ENCODE data around the gene FAS.
A peak's percentile ranks its signal among the peaks of the same experiment; 100 is the strongest.
"Not testable (repeated sequence)": the region's sequence is repeated elsewhere in the genome, so short reads cannot be mapped to it uniquely, and the experiment has no call there.

The FAS gene

DNA sequence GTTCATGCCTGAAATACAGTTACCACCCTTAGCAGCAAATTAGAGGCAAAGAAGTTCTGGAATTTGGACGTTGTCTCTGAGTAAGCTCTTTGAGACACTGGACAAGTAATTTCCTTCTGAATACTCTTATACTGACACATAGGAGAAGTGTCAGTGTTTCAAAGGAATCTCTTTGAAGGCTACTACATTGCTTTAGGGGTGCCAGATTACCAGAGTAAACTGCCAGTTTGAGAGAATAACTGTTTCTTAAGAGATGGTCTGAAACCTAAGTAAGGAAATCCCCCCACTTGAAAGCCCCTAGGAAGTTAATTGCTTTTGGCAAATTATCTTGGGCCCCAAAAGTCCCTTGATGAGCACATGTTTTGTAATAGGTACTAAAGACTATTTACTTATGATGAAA lies 3.4 kb downstream of the FAS start:
- DNase-seq = no peak

DNA sequence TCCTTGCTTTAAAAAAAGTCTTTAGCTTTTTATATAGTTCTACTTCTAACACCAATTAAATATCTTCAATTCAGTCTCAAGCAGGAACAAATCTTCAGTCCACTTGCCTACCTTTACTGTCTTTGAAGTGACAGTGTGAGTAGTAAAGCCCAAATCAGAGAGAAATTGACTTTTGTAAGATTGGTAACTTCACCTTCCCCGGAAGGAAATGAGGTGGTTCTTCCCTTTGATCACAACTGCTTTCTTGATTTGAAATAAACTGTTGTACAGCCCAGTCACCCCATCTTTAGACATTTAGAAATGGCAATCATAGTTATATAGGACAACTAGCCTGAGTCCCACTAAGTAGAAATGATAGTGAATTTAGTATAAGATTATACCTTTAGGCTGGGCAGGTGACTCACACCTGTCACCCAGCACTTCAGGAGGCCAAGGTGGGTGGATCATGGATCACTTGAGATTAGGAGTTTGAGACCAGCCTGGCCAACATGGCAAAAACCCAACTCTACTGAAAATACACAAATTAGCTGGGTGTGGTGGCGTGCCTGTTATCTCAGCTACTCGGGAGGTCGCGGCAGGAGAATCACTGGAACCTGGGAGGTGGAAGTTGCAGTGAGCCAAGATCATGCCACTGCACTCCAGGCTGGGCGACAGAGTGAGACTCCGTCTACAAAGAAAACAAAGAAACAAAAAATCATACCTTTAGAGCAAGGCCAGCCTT lies 4.7 kb downstream of the FAS start:
- DNase-seq = no peak

GRCh38 chr10:88996927-88997326 lies 6.3 kb downstream of the FAS start:
- DNase-seq = no peak

DNA sequence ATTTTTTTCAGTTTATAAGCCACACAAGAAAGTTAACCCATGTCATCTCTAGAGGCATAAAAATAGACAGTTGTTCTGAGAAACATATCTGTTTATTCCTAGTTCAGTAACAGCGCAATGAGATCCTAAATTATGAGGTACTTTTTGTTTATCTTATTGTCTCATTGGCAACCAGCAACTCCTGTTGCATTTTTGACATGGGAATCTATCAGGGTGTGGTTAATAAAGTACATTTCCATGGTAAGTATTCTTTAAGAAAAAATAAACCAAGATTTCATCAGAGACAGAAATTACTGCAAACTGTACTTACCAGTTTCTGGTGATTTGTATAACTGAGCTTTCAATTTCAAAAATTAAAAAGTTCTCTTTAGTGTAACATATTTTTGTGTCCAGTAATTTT lies 9.0 kb downstream of the FAS start:
- DNase-seq = no peak

DNA sequence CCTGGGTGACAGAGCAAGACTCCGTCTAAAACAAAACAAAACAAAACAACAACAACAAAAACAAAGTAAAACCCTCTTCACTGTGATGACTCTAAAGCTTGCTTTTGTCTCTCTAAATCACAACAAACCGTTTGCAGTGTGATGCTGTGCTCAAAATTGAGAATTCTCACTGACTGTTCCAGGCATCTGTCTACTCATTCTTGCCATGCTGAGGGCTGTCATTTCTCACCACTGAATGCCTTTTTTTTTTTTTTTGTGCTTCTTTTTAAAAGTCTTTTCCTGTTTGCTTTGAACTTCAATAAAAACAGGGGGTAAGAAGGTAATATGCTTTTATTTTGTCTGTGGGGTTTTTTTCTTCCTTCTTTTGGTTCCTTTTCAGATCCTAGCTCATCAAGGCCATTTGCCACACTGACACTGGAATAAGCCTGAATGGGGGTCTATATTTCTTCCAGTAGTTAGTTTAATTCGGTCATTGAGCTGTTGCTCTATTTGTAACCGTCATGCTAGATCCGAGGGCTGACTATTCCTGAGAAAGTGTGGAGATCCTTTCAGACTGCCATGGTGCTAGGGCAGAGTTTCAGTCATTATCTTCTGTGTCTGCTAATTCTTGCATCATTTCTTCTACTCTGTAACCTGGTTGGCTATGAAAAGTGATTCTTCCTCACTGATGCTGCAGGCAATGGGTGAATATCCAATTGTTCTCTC lies 10.6 kb downstream of the FAS start:
- no peak for DNase-seq

DNA sequence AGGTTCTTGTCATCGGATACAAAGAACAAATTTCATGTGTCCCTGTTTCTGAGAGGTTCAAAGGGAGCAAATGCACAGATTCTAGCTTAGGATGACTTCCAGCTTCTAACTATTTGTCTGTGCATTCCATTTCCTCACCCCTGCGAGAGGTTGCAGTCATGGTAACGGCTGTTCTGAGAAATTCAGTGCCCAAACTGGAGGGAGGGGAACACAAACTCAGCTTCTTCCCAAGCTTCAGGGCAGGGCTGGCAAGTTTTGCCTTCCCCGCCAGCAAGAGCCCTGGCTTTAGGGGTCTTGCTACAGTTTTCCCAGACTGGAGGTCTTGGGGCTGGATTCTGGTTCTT lies 11.1 kb downstream of the FAS start:
- no peak for DNase-seq

GRCh38 chr10:89002226-89002978 lies 11.8 kb downstream of the FAS start:
- DNase-seq = no peak

GRCh38 chr10:89003344-89003743 lies 12.7 kb downstream of the FAS start:
- DNase-seq = no peak

DNA sequence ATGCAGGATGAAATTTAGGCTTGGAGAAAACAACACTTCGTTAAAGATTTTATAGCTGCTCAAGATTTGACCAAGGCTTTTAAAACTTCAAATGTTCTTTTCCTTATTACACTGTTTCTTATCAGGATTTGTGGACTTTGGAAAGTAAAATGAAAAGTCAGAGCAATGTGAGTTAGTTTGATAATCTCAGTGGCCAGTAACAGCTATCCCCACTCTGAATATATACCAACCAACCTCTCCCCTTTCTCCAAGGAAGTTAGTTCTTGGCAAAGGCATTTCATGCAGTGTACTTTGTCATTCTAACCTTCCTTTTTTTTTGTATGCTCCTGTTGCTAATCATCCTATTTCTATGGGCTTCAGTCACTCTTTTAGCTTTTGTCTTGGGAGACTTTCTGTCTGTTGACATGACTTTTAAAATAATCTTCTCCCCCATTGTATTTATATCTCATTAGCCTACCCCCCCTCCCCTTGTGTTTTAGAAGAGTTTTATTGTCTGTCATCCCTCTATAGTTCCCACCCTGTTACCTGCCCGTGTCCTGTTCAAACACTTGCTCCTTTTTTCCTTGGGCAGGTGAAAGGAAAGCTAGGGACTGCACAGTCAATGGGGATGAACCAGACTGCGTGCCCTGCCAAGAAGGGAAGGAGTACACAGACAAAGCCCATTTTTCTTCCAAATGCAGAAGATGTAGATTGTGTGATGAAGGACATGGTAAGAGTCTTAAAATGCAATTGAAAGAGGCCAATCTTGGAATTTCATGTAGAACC lies 16.7 kb downstream of the FAS start:
- DNase-seq = no peak

DNA sequence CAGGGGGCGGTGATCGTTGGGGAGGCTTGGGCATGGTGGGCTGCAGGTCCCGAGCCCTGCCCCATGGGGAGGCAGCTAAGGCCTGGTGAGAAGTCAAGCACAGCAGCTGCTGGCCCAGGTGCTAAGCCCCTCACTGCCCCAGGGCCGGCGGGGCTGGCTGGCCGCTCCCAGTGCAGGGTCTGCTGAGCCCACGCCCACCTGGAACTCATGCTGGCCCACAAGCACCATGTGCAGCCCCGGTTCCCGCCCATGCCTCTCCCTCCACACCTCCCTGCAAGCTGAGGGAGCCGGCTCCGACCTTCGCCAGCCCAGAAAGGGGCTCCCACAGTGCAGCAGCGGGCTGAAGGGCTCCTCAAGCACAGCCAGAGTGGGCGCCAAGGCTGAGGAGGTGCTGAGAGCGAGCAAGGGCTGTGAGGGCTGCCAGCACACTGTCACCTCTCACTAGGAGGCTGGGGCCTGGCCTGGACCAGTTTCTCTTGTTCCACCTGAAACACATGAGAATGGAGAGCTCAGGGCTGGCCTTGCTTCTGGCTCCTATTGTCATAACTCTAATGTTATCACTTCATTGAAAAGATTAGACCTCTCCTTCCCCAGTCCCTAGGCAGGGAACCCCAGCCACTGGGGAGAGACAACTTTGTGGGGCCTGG lies 28.2 kb downstream of the FAS start:
- DNase-seq = not testable (repeated sequence)

DNA sequence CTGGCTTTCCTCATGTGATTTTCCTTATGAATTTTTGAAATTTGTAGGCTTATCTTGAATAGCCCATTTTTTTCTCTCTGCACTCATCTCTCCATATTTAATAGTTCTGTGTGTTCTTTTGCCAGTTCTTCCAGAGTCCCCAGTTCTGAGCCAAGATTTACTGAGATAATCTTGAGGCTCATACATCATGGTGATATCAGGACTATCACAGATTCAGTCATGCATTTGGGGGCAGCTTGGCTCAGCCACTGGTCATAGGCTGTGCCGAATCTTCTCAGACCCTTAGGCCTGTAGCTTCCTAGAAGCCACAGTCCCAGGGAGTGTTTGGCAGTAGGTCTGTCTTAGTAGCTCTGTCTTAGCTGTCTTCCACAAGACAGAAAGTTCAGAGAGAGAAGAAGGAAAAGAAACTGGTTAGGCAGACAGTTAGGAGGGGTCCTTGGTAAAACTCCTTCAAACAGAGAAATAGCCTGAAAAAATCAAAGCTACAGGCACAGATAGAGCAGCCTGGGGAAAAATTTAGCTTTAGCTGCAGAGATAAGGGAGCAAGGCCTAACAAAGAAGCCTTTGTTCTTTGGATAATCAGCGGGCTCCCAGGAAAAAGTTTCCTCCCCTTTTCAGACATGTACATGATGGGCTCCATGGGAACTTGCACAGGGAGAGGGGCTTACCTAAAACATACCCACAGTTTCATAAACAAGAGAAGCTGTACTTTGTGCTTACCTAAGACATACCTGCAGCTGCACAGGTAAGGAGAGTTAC lies 29.1 kb downstream of the FAS start:
- no peak for DNase-seq

DNA sequence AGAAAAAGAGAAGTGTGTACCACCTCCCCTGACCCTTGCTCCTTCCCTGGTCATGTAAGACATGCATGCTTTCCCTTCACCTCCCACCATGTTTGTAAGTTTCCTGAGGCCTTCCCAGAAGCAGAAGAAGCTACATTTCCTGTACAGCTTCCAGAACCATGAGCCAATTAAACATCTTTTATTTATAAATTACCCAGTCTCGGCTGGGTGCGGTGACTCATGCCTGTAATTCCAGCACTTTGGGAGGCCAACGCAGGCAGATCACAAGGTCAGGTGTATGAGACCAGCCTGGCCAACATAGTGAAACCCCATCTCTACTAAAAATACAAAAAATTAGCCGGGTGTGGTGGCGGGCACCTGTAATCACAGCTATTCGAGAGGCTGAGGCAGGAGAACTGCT lies 30.9 kb downstream of the FAS start:
- DNase-seq = not testable (repeated sequence)

DNA sequence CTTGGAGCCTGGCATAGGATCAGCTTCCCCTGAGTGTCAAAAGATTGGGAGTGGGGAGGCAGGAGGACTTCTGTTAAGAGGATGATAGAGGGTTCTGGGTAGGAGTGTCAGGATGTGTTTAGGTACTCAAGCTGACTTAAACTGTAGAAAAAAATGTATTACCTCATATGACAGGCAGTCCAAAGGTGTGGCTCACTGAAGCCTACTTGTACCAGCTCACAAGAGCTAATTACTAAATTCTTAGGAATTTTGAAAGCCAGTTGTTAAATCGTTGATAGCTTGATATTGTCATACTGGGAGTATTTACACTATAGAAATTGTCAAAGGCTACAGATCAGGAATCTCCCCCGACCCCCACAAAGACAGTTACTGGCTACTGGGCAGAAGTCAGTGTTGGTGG lies 32.1 kb downstream of the FAS start:
- no peak for DNase-seq

DNA sequence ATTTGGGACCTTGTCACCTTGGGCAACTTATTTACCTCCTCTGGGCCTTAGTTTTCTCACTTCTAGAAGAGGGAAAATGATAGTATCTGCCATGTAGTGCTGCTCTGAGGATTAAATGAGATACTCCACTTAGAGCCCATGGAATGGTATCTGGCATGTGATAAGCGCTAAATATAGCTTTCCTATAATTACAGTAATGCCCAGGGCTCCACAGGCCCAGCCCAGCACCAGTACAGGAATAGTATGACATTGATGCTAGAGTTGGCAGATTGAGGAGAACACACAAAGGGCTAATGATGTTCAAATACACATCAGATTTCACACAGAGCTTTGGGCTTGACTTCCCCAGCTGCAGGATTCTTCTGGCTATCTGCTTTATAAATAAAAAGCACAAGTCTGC lies 34.9 kb downstream of the FAS start:
- no peak for DNase-seq

DNA sequence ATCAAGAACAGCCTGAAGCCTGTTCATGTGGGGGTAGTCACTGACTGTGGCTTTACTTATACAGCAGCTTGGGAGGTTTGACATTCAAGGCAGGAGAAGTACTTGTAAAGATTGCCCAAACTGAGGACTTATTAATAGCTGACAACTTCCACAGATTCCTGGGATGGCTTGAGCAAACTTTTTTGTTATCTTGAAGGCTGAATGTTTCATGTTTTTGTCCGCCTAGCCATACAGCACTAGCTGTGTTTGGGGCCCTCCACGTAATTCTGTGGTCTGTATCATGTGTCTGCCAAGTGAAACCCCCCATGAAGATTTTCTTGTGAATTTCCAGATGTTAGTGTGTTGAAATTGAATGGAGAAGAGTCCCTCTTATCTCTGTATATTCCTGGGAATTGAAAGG lies 38.6 kb downstream of the FAS start:
- no peak for DNase-seq

GRCh38 chr10:89029785-89030437 lies 39.3 kb downstream of the FAS start:
- peak; percentile 56 for DNase-seq

GRCh38 chr10:89030791-89031190 lies 40.2 kb downstream of the FAS start:
- DNase-seq = no peak

GRCh38 chr10:89032141-89032891 lies 41.7 kb downstream of the FAS start:
- no peak for DNase-seq

DNA sequence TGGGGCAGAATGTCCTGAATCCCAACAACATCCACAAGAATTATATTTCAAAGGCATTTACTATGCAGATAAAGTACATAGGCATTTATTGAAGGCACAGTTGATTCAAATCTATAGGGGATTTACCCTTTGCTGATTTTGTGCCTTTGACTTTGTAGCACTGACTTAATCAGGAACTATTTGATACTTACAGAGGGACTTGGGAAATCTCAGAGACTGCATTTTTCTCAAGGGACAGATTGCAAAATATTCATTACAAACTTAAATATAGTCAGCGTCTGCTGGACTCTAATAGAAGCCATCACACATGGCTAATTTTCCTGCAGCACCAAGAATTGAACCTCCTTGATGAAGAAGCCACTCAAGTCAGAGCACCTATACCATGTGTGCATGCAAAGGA lies 44.9 kb downstream of the FAS start:
- DNase-seq = no peak

- no peak for DNase-seq
Observed at GRCh38 chr10:89037096-89037495, 46.5 kb downstream of the FAS start.

- no peak for DNase-seq
Observed at GRCh38 chr10:89042562-89042961, 52.0 kb downstream of the FAS start.

All from effector CD4-positive, alpha-beta T cell (primary cell).